HUES6 (cell line): ENCODE data around the gene PTTG1.
A peak's percentile ranks its signal among the peaks of the same experiment; 100 is the strongest.

ENCODE experiments used
- H3K27ac ChIP-seq: 2 replicates; pipeline ENCODE4 v1.7.0; 2013; ENCODE audit warnings: low read depth, mild to moderate bottlenecking, low read length, inconsistent platforms
- H3K27me3 ChIP-seq: 2 replicates; pipeline ENCODE4 v1.6.1; 2013; ENCODE audit warnings: low read length; ENCODE audit not compliant: control insufficient read depth, insufficient read depth
- H3K36me3 ChIP-seq: 2 replicates; pipeline ENCODE4 v1.6.1; 2013; ENCODE audit warnings: low read length; ENCODE audit not compliant: control insufficient read depth, insufficient read depth
- H3K4me1 ChIP-seq: 2 replicates; pipeline ENCODE4 v1.6.1; 2013; ENCODE audit warnings: low read length; ENCODE audit not compliant: control insufficient read depth, insufficient read depth
- H3K4me3 ChIP-seq: 2 replicates; pipeline ENCODE4 v1.5.1; 2013; ENCODE audit warnings: low read depth, low read length
- H3K9ac ChIP-seq: one replicate; pipeline ENCODE4 v1.6.1; 2013; ENCODE audit warnings: mild to moderate bottlenecking, low read length
- H3K9me3 ChIP-seq: 2 replicates; pipeline ENCODE4 v1.6.1; 2013; ENCODE audit warnings: low read depth, low read length; ENCODE audit not compliant: control insufficient read depth, insufficient read depth

Gene PTTG1

DNA sequence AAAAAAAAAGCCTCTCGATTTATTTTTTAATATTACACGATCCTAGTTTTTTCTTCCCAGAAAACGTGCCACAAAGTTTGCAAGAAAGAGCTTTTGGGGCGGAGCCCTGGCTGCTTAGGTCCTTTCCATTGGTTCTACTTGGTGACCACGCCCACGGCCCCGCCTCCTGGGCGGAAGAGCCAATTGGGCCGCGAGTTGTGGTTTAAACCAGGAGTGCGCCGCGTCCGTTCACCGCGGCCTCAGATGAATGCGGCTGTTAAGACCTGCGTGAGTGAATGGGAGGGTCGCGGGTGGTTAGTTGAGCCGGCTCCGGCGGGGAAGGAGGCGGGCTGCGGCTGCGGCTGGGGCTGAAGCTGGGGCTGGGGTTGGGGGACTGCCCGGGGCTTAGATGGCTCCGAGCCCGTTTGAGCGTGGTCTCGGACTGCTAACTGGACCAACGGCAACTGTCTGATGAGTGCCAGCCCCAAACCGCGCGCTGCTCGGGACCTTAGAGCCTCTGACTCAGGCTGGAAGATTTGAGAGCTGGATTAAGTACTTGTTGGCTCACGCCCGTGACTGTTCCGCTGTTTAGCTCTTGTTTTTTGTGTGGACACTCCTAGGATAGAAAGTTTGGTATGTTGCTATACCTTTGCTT lies at the start of gene PTTG1:
PTTG1 (plus strand) TSS at position 231 of the 634 bp plus-strand sequence. CDS start 458 bp downstream, outside the sequence.
- peak within 1 kb of the TSS; percentile 70; the same call in 1 of the 2 replicates for H3K27ac ChIP-seq
- peaks cover 22% of the 10 kb centered on the region for H3K4me1 ChIP-seq
- no peaks in the 10 kb centered on the region for H3K9me3 ChIP-seq
- H3K36me3 ChIP-seq: peaks cover 41% of the 10 kb centered on the region
- no peaks in the 10 kb centered on the region for H3K27me3 ChIP-seq
- peak within 1 kb of the TSS; percentile 97 for H3K4me3 ChIP-seq
- peak within 1 kb of the TSS; percentile 83 for H3K9ac ChIP-seq

DNA sequence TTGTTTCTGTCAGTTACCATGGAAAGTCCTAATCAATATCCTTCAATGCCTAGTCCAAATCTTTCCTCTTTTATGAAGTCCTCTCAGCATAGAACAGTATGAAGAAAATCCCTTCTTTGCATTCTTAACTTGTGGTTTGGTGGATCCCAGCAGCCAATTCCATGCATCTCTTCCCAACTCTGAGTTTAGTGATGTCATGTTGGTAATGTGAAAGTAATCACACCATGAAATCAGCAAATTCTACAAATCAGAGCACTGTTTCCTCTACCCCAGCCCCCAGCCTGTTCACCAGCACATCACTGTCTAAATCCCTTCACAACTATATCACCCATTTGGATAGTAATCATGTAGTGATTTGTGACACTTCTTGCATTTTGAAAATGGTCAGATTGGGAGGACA lies 46.5 kb upstream of the PTTG1 start:
- no peak overlapping the region for H3K27ac ChIP-seq
- H3K36me3 ChIP-seq: no peaks in the 10 kb centered on the region
- H3K27me3 ChIP-seq: peaks cover 37% of the 10 kb centered on the region
- H3K9me3 ChIP-seq: no peaks in the 10 kb centered on the region
- peaks cover 4% of the 10 kb centered on the region for H3K4me1 ChIP-seq
- H3K4me3 ChIP-seq: no peak overlapping the region
- no peak overlapping the region for H3K9ac ChIP-seq

- no peak overlapping the region for H3K9ac ChIP-seq
- H3K4me1 ChIP-seq: peaks cover 1% of the 10 kb centered on the region
- peaks cover 32% of the 10 kb centered on the region for H3K27me3 ChIP-seq
- no peaks in the 10 kb centered on the region for H3K36me3 ChIP-seq
- no peak overlapping the region for H3K4me3 ChIP-seq
- H3K27ac ChIP-seq: no peak overlapping the region
- no peaks in the 10 kb centered on the region for H3K9me3 ChIP-seq
Measured at GRCh38 chr5:160375701-160376100, 46.0 kb upstream of the PTTG1 start.

DNA sequence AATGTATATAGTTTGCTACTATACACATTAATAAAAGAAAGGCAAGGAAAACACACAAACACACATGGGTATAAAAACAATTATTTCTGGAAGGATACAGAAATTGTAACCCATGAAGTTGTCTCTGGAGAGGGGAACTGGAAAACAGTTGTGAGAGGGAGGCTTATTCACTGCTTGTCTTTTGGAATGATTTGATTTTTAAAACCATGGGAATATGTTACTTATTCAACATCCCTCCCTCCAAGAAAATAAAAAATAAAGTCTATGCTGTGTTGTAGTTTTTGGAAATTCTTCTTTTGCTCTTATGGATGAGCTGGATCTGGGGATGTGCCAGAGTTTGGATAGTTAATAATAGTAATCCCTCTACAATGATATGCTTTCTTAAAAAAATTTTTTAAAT lies 45.2 kb upstream of the PTTG1 start:
- Histone ChIP-seq H3K9ac (no peak overlapping the region), H3K27me3 (peaks cover 25% of the 10 kb centered on the region), H3K4me3 (no peak overlapping the region), H3K27ac (no peak overlapping the region), H3K4me1 (no peaks in the 10 kb centered on the region), H3K9me3 (no peaks in the 10 kb centered on the region), H3K36me3 (no peaks in the 10 kb centered on the region)

DNA sequence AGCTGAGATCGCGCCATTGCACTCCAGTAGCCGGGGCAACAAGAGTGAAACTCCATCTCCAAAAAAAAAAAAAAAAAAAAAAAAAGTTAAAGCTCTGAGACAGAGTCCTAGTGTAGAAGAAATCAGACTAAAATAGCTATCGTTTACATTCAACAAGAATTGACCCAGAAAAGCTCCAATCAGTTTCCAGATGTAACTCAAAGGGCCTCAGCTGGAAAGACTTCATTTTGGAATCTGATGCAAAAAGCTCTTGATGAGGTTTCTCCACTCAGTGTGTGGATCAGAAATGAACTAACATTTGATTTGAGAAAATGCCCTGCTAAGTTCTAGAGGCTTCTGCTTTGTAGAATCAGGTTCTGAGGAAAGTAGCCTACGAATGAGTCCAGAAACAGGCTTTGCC lies 44.0 kb upstream of the PTTG1 start:
- H3K9ac ChIP-seq: no peak overlapping the region
- H3K36me3 ChIP-seq: no peaks in the 10 kb centered on the region
- no peak overlapping the region for H3K4me3 ChIP-seq
- no peak overlapping the region for H3K27ac ChIP-seq
- H3K27me3 ChIP-seq: peaks cover 13% of the 10 kb centered on the region; the same call in 1 of the 2 replicates
- no peaks in the 10 kb centered on the region for H3K9me3 ChIP-seq
- no peaks in the 10 kb centered on the region for H3K4me1 ChIP-seq

- no peaks in the 10 kb centered on the region for H3K4me1 ChIP-seq
- no peak overlapping the region for H3K9ac ChIP-seq
- H3K27me3 ChIP-seq: peaks cover 12% of the 10 kb centered on the region; the same call in 1 of the 2 replicates
- no peaks in the 10 kb centered on the region for H3K36me3 ChIP-seq
- no peak overlapping the region for H3K27ac ChIP-seq
- H3K4me3 ChIP-seq: no peak overlapping the region
- no peaks in the 10 kb centered on the region for H3K9me3 ChIP-seq
Measured at GRCh38 chr5:160378330-160378729, 43.3 kb upstream of the PTTG1 start.

- no peak overlapping the region for H3K4me3 ChIP-seq
- H3K4me1 ChIP-seq: no peaks in the 10 kb centered on the region
- no peaks in the 10 kb centered on the region for H3K9me3 ChIP-seq
- 0 out of 2 replicates have a peak, but pooled peaks cover 6% of the 10 kb centered on the region for H3K27me3 ChIP-seq
- no peak overlapping the region for H3K27ac ChIP-seq
- no peak overlapping the region for H3K9ac ChIP-seq
- no peaks in the 10 kb centered on the region for H3K36me3 ChIP-seq
Measured at GRCh38 chr5:160379511-160379910, 42.1 kb upstream of the PTTG1 start.

DNA sequence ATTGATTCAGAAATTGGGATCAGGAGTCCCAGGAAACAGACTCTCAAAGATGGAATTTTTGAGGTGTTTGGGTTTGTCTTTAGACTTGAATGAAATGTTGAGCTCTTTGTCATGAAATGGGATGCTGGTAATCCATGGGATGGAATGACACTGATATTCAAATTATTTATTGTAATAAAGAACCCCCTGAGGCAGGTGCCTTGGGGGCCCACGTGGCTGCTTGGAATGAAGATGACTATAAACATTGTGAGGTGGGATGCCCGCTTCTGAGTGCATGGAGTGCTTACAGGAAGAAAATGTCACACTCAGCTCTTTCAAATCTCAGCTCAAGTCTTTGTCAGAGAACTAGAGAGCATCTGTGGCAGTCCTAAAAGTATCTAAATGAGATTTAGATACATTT lies 41.6 kb upstream of the PTTG1 start:
- 0 out of 2 replicates have a peak, but pooled peaks cover 3% of the 10 kb centered on the region for H3K27me3 ChIP-seq
- H3K27ac ChIP-seq: no peak overlapping the region
- no peak overlapping the region for H3K4me3 ChIP-seq
- H3K36me3 ChIP-seq: no peaks in the 10 kb centered on the region
- H3K9ac ChIP-seq: no peak overlapping the region
- no peaks in the 10 kb centered on the region for H3K9me3 ChIP-seq
- no peaks in the 10 kb centered on the region for H3K4me1 ChIP-seq

- Histone ChIP-seq H3K9me3 (peaks cover 6% of the 10 kb centered on the region; the same call in 1 of the 2 replicates), H3K9ac (no peak overlapping the region), H3K36me3 (no peaks in the 10 kb centered on the region), H3K4me1 (no peaks in the 10 kb centered on the region), H3K27me3 (no peaks in the 10 kb centered on the region), H3K4me3 (no peak overlapping the region), H3K27ac (no peak overlapping the region)
Measured at GRCh38 chr5:160382346-160382745, 39.3 kb upstream of the PTTG1 start.

DNA sequence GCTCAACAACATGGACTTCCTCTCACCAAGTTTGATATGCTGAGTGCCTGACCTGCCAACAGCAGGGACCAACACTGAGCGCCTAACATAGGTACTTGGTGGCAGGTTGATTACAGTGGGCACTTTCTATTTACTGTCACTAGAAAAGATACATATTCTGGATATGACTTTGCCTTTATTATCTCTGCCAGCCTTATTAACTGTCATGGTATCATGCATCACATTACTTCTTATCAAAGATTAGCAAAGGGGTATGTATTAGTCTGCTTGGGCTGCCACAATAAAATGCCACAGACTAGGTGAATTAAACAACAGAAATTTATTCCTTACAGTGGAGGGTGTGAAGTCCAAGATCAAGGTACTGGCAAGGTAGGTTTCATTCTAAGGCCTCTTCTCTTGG lies 37.0 kb upstream of the PTTG1 start:
- H3K4me3 ChIP-seq: no peak overlapping the region
- H3K27ac ChIP-seq: no peak overlapping the region
- peaks cover 10% of the 10 kb centered on the region; the same call in 1 of the 2 replicates for H3K9me3 ChIP-seq
- H3K9ac ChIP-seq: no peak overlapping the region
- H3K4me1 ChIP-seq: no peaks in the 10 kb centered on the region
- no peaks in the 10 kb centered on the region for H3K36me3 ChIP-seq
- H3K27me3 ChIP-seq: no peaks in the 10 kb centered on the region

DNA sequence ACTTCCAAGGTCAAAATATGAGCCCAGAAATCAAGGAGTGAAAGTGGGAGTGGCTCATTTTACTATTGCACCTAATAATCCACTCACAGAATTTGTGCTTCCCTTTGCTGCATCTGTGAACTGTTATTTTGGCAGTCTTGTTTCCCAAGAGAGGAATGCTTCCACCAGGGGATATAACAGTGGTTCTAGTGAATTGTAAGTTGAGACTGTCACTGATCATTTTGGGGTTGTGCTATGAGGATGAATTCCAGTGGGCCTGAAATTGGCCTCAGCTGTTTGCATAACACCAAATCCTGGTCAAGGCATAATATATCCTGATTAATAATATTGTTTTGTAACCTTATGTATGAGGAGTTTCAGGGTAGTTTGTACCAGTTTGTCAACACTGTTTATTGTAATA lies 36.2 kb upstream of the PTTG1 start:
- Histone ChIP-seq H3K27me3 (no peaks in the 10 kb centered on the region), H3K27ac (no peak overlapping the region), H3K9ac (no peak overlapping the region), H3K9me3 (peaks cover 10% of the 10 kb centered on the region; the same call in 1 of the 2 replicates), H3K36me3 (no peaks in the 10 kb centered on the region), H3K4me1 (no peaks in the 10 kb centered on the region), H3K4me3 (no peak overlapping the region)
